IgD-negative memory B cell (primary cell): Measurements from ENCODE around the gene ACAA2. TPM values are rescaled to one million over a fixed set of nuclear protein-coding genes. Genes with fewer than 3 reads are reported as not detected.

Experiments
- H3K27ac Mint-ChIP-seq, 3 donors: one replicate each; pipeline ENCODE4 v1.8.0; 2020 to 2022; ENCODE audit warnings: mild to moderate bottlenecking in 3 of 3, mixed read lengths in 3 of 3, moderate library complexity in 1 of 3
- H3K27me3 Mint-ChIP-seq: one replicate; pipeline ENCODE4 v1.8.0; 2021; ENCODE audit warnings: mixed read lengths
- H3K36me3 Mint-ChIP-seq: one replicate; pipeline ENCODE4 v1.8.0; 2020; ENCODE audit warnings: mild to moderate bottlenecking, mixed read lengths
- H3K4me1 Mint-ChIP-seq, 3 donors: one replicate each; pipeline ENCODE4 v1.8.0; 2020 to 2022; ENCODE audit warnings: mixed read lengths in 3 of 3, mild to moderate bottlenecking in 1 of 3
- H3K4me3 Mint-ChIP-seq, 4 donors: one replicate each; pipeline ENCODE4 v1.8.0; 2020 to 2022; ENCODE audit warnings: mild to moderate bottlenecking in 4 of 4, mixed read lengths in 4 of 4, moderate library complexity in 3 of 4
- H3K9me3 Mint-ChIP-seq, 3 donors: one replicate each; pipeline ENCODE4 v1.8.0; 2020 to 2021; ENCODE audit warnings: mixed read lengths in 3 of 3, mild to moderate bottlenecking in 1 of 3
- polyA plus RNA-seq: library from polyadenylated mRNA; unstranded; fragments of 300-500 nt; fragmentation: Illumina TruSeq; gene quantifications from one replicate; pipeline ENCODE4 v1.2.3, GENCODE V29; 2021

The ACAA2 gene
- polyA plus RNA-seq, 1 donor from 2014 or later: 41.7 TPM

- Mint-ChIP-seq H3K4me1 (peaks cover 0 to 1% (median 0%) of the 10 kb centered on the region in 3 donors), H3K27ac (no peak overlapping the region), H3K9me3 (no peaks in the 10 kb centered on the region), H3K27me3 (peaks cover 6% of the 10 kb centered on the region), H3K4me3 (no peak overlapping the region), H3K36me3 (peaks cover 2% of the 10 kb centered on the region)
Observed at GRCh38 chr18:49849331-49850217, 36.2 kb upstream of the ACAA2 start.

DNA sequence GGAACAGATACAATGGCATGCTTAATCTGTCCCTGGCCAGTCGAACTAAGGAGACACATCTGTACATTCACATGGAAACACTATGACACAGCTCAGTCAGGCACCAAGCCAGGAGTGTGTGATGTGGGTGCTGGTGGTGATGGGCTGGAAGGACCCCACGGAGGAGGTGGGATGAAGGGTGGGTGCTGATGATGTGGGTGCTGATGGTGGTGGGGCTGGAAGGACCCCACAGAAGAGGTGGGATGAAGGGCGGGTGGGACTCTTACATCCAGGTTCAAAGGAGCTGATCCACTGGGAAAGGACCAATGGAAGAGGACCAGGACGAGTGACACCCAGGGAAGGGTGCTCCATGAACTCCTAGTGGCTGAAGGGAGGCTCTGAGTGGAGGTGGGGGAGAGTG, 34.8 kb upstream of the ACAA2 start:
- Mint-ChIP-seq H3K9me3 (no peaks in the 10 kb centered on the region), H3K27ac (no peak overlapping the region), H3K27me3 (peaks cover 6% of the 10 kb centered on the region), H3K36me3 (peaks cover 2% of the 10 kb centered on the region), H3K4me3 (no peak overlapping the region), H3K4me1 (peaks cover 0 to 1% (median 0%) of the 10 kb centered on the region in 3 donors)

DNA sequence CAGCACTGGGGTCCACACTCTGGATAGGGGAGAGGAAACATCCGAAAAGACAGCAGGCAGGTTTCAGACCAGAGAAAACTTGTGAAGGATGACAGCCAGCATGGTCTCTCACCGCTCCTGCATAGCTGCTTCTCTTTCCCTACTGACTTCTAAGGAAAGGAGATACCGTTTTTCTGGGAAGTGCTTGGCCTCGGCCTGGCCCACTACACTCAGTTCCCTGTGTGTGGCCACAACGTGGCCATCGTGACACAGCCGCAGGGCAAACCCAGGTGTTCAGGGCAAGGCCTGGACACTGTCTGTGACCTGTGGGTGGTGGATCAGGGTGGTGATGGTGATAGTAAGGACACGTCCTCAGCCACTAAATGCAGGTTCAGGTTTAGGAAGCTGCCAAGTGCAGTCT, 34.2 kb upstream of the ACAA2 start:
- no peak overlapping the region for H3K4me3 Mint-ChIP-seq
- H3K4me1 Mint-ChIP-seq: peaks cover 0 to 1% (median 0%) of the 10 kb centered on the region in 3 donors
- no peak overlapping the region for H3K27ac Mint-ChIP-seq
- H3K9me3 Mint-ChIP-seq: no peaks in the 10 kb centered on the region
- peaks cover 2% of the 10 kb centered on the region for H3K36me3 Mint-ChIP-seq
- H3K27me3 Mint-ChIP-seq: peaks cover 6% of the 10 kb centered on the region

DNA sequence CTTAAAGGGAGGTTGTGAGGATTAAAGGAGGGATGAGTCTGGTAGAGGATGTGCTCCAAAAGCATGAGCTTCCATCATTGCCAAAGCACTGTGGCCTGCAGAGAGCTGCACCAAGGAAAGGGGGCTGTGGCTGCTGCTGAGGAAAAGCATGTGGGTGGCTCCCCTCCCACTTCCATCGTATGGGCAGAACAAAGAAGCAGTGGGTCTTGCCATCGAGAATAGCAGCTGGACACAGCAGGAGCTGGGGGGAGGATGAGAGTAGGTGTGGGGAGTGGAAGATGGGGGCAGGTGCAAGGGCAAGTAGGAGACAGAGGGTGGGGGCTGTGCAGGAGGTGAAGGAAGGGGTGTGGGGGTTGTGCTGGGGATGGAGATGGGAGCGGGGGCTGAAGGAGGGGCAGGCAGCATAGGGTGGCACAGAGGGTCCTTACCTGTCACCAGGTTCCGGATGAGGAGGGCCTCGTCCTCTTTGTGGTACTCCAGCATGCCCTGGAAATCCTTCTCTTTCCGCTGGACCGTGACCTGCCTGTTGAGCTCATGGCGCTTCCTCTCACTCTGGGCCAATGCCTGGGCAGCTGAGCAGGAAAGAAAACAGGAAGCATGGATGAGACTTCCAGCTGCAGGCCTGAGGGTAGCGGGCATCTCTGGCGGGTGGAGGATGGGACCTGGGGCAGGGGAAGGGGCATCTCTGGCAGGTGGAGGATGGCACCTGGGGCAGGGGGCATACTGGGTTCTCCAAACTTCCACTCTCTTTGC, 33.6 kb upstream of the ACAA2 start:
- no peaks in the 10 kb centered on the region for H3K9me3 Mint-ChIP-seq
- peaks cover 0 to 1% (median 0%) of the 10 kb centered on the region in 3 donors for H3K4me1 Mint-ChIP-seq
- peaks cover 2% of the 10 kb centered on the region for H3K36me3 Mint-ChIP-seq
- H3K27me3 Mint-ChIP-seq: peaks cover 6% of the 10 kb centered on the region
- H3K4me3 Mint-ChIP-seq: peak overlapping the region in 1 of 4 donors; percentile 14
- H3K27ac Mint-ChIP-seq: no peak overlapping the region

DNA sequence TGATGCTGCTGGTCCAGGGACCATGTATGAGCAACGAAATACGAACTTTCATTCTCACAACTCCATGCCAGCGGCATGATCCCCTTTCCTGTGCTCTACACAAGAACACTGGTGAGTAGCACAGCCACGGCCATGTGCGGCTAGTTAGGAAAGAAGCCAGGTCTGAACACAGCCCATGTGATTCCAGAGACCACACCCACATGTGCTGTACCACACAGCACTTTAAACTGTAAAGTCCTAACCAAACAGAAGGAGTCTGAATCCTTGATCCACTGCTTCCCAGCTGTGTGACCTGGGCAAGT, 33.0 kb upstream of the ACAA2 start:
- H3K4me3 Mint-ChIP-seq: no peak overlapping the region
- peaks cover 5% of the 10 kb centered on the region for H3K36me3 Mint-ChIP-seq
- H3K27ac Mint-ChIP-seq: no peak overlapping the region
- H3K27me3 Mint-ChIP-seq: peaks cover 6% of the 10 kb centered on the region
- no peaks in the 10 kb centered on the region for H3K9me3 Mint-ChIP-seq
- peaks cover 0 to 1% (median 0%) of the 10 kb centered on the region in 3 donors for H3K4me1 Mint-ChIP-seq

DNA sequence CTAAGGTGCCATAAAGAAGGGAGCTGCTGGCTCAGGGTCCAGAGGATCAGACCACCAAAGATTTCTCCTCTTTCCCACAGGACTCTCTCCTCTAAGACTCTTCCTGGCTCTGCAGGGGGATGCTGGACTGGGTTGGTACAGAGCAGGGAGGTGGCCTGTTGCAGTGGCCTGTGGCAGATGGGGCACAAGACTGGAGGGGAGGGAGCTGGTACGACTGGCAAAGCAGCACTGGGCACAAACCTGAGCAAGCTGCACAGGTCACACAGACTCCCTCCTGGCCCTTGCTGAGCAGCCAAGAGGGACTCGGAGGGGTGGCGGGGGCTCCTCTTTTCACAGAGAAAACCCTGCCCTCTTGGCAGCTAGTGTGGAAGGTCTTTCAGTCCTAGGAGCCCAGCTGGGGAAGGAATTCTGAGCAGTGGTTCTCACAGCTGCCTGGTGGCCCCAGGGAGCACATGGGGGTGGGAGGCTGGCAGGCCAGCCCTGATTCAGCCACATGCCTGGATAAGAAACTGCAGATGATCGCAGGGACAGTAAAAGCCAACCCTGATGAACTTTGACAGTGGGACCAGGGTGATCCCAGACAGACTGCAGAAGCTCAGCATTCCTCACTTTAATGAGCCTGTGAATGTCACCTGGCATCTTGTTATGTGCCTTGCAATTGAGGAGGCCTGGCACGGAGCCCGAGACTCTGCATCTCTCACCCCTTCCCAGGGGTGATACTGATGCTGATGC, 32.5 kb upstream of the ACAA2 start:
- Mint-ChIP-seq H3K27me3 (peaks cover 6% of the 10 kb centered on the region), H3K36me3 (peaks cover 5% of the 10 kb centered on the region), H3K4me3 (no peak overlapping the region), H3K27ac (no peak overlapping the region), H3K4me1 (peaks cover 0 to 1% (median 0%) of the 10 kb centered on the region in 3 donors), H3K9me3 (no peaks in the 10 kb centered on the region)

- Mint-ChIP-seq H3K27me3 (peaks cover 6% of the 10 kb centered on the region), H3K4me1 (peaks cover 0 to 1% (median 0%) of the 10 kb centered on the region in 3 donors), H3K4me3 (no peak overlapping the region), H3K9me3 (no peaks in the 10 kb centered on the region), H3K27ac (no peak overlapping the region), H3K36me3 (peaks cover 8% of the 10 kb centered on the region)
Observed at GRCh38 chr18:49844903-49845302, 31.6 kb upstream of the ACAA2 start.

- H3K27ac Mint-ChIP-seq: no peak overlapping the region
Observed at GRCh38 chr18:49843778-49844625, 30.7 kb upstream of the ACAA2 start.

GRCh38 chr18:49843131-49843530, 29.8 kb upstream of the ACAA2 start:
- peaks cover 8% of the 10 kb centered on the region for H3K36me3 Mint-ChIP-seq
- no peak overlapping the region for H3K4me3 Mint-ChIP-seq
- H3K27ac Mint-ChIP-seq: no peak overlapping the region
- H3K4me1 Mint-ChIP-seq: peaks cover 0 to 1% (median 0%) of the 10 kb centered on the region in 3 donors
- H3K27me3 Mint-ChIP-seq: peaks cover 4% of the 10 kb centered on the region
- H3K9me3 Mint-ChIP-seq: no peaks in the 10 kb centered on the region

More at GRCh38 chr18:49843778-49844625, 30.7 kb upstream of the ACAA2 start:
- H3K4me1 Mint-ChIP-seq: peaks cover 0 to 1% (median 0%) of the 10 kb centered on the region in 3 donors
- H3K4me3 Mint-ChIP-seq: no peak overlapping the region
- no peaks in the 10 kb centered on the region for H3K9me3 Mint-ChIP-seq
- peaks cover 8% of the 10 kb centered on the region for H3K36me3 Mint-ChIP-seq
- peaks cover 6% of the 10 kb centered on the region for H3K27me3 Mint-ChIP-seq

DNA sequence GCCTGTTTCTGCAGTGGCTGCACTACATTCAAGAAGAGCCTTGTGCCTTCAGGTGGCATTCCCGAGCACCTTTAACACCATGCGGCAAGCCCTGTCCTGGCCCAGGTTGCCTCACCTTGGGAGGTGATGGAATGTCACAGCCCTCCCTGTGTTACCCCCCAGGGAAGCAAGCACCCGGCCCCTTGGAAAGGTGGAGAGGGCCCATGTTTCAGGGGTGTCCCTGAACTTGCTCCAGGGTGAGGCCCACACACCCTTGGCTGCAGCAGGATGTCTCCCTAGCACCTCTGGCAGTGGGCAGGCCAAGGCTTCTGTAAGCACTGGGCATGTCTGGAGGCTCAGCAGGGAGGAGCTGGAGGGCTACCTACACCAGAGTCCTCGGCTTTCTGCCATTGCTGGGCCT, 29.3 kb upstream of the ACAA2 start:
- Mint-ChIP-seq H3K27me3 (peaks cover 4% of the 10 kb centered on the region), H3K4me3 (no peak overlapping the region), H3K27ac (no peak overlapping the region), H3K9me3 (no peaks in the 10 kb centered on the region), H3K4me1 (peaks cover 0 to 1% (median 0%) of the 10 kb centered on the region in 3 donors), H3K36me3 (peaks cover 8% of the 10 kb centered on the region)

GRCh38 chr18:49841236-49842217, 28.2 kb upstream of the ACAA2 start:
- Mint-ChIP-seq H3K36me3 (peaks cover 6% of the 10 kb centered on the region), H3K9me3 (no peaks in the 10 kb centered on the region), H3K4me3 (no peak overlapping the region), H3K27ac (peak overlapping the region in 1 of 3 donors; percentile 69), H3K4me1 (peaks cover 0 to under 1% (median 0%) of the 10 kb centered on the region in 3 donors), H3K27me3 (peaks cover 4% of the 10 kb centered on the region)

DNA sequence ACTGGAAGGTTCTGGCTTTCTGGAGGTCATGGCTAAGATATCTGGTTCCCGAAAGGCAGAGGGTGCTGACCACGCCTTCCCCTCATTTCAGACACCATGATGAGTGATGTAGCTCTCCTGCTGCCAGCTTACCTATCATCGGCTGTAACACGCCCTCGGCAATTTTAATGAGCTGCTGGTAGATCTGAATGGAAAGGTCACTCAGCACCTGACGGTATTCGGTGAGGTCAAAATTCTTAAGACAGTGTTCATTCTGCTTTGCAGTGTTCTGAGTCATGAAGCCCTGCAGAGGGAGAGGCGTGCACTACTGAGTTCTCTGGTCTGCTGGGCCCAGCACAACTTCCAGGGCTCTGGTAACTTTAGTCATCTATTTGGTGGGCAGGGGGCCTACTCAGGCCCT, 25.7 kb upstream of the ACAA2 start:
- H3K27ac Mint-ChIP-seq: peak overlapping the region in 1 of 3 donors; percentile 13
- H3K4me3 Mint-ChIP-seq: no peak overlapping the region
- H3K27me3 Mint-ChIP-seq: no peaks in the 10 kb centered on the region
- no peaks in the 10 kb centered on the region for H3K9me3 Mint-ChIP-seq
- peaks cover 6% of the 10 kb centered on the region for H3K36me3 Mint-ChIP-seq
- no peaks in the 10 kb centered on the region for H3K4me1 Mint-ChIP-seq

- H3K4me1 Mint-ChIP-seq: no peaks in the 10 kb centered on the region
- H3K9me3 Mint-ChIP-seq: no peaks in the 10 kb centered on the region
- H3K4me3 Mint-ChIP-seq: no peak overlapping the region
- H3K27me3 Mint-ChIP-seq: no peaks in the 10 kb centered on the region
- no peak overlapping the region for H3K27ac Mint-ChIP-seq
- peaks cover 6% of the 10 kb centered on the region for H3K36me3 Mint-ChIP-seq
Observed at GRCh38 chr18:49838381-49838780, 25.0 kb upstream of the ACAA2 start.
